H9 (cell line): ENCODE data around the gene GSTO2. TPM values are rescaled to one million over a fixed set of nuclear protein-coding genes. Genes with fewer than 3 reads are reported as not detected.

ENCODE experiments used
- DNase-seq: peaks from one replicate; pipeline ENCODE4 v3.0.0-alpha.2; 2017
- H2AFZ ChIP-seq: one replicate; pipeline ENCODE4 v1.6.1; 2013; ENCODE audit warnings: mild to moderate bottlenecking, low read length, control low read depth, moderate library complexity
- H2AK5ac ChIP-seq: 2 replicates; pipeline ENCODE4 v1.6.1; 2013; ENCODE audit warnings: low read length, control low read depth, mixed read lengths; ENCODE audit not compliant: insufficient read length
- H2BK120ac ChIP-seq: one replicate; pipeline ENCODE4 v1.6.1; 2013; ENCODE audit warnings: low read depth, mild to moderate bottlenecking, low read length, control low read depth, inconsistent platforms; ENCODE audit not compliant: poor library complexity, severe bottlenecking
- H2BK12ac ChIP-seq: 2 replicates; pipeline ENCODE4 v1.6.1; 2013; ENCODE audit warnings: low read length, control low read depth, mixed read lengths, low read depth; ENCODE audit not compliant: insufficient read length
- H2BK15ac ChIP-seq: 2 replicates; pipeline ENCODE4 v1.6.1; 2013; ENCODE audit warnings: low read depth, low read length, control low read depth
- H2BK20ac ChIP-seq: one replicate; pipeline ENCODE4 v1.6.1; 2013; ENCODE audit warnings: low read depth, mild to moderate bottlenecking, low read length, control low read depth, inconsistent platforms; ENCODE audit not compliant: poor library complexity, severe bottlenecking
- H2BK5ac ChIP-seq: 2 replicates; pipeline ENCODE4 v1.6.1; 2013; ENCODE audit warnings: low read length, control low read depth, mixed read lengths; ENCODE audit not compliant: insufficient read length
- H3K14ac ChIP-seq: 2 replicates; pipeline ENCODE4 v1.6.1; 2013; ENCODE audit warnings: low read length, control low read depth; ENCODE audit not compliant: insufficient read depth
- H3K18ac ChIP-seq: 2 replicates; pipeline ENCODE4 v1.6.1; 2013; ENCODE audit warnings: low read depth, mild to moderate bottlenecking, mixed read lengths, low read length, control low read depth; ENCODE audit not compliant: insufficient read length
- H3K23ac ChIP-seq: 2 replicates; pipeline ENCODE4 v1.6.1; 2013; ENCODE audit warnings: low read length, control low read depth, mixed read lengths, low read depth; ENCODE audit not compliant: insufficient read length
- H3K23me2 ChIP-seq: 2 replicates; pipeline ENCODE4 v1.6.1; 2013; ENCODE audit warnings: low read depth, mild to moderate bottlenecking, mixed read lengths, low read length, control low read depth; ENCODE audit not compliant: insufficient read length, poor library complexity, severe bottlenecking
- H3K27ac ChIP-seq: 2 replicates; pipeline ENCODE4 v1.5.1; 2013; ENCODE audit warnings: low read length, control low read depth, mixed read lengths, low read depth; ENCODE audit not compliant: insufficient read length
- H3K27me3 ChIP-seq: 2 replicates; pipeline ENCODE4 v1.6.1; 2013; ENCODE audit warnings: low read length, control low read depth, inconsistent platforms; ENCODE audit not compliant: insufficient read depth
- H3K4ac ChIP-seq: 2 replicates; pipeline ENCODE4 v1.6.1; 2013; ENCODE audit warnings: low read depth, mild to moderate bottlenecking, control low read depth, inconsistent platforms, low read length, moderate library complexity
- H3K4me1 ChIP-seq: 2 replicates; pipeline ENCODE4 v1.6.1; 2013; ENCODE audit warnings: low read length, control low read depth, inconsistent platforms; ENCODE audit not compliant: insufficient read depth
- H3K4me2 ChIP-seq: 2 replicates; pipeline ENCODE4 v1.6.1; 2013; ENCODE audit warnings: low read length, control low read depth, mixed read lengths; ENCODE audit not compliant: insufficient read length, insufficient read depth
- H3K56ac ChIP-seq: 2 replicates; pipeline ENCODE4 v1.6.1; 2013; ENCODE audit warnings: low read depth, mild to moderate bottlenecking, mixed read lengths, low read length, control low read depth; ENCODE audit not compliant: insufficient read length
- H3K79me1 ChIP-seq: 2 replicates; pipeline ENCODE4 v1.6.1; 2013; ENCODE audit warnings: low read depth, mild to moderate bottlenecking, moderate library complexity, low read length, control low read depth, inconsistent platforms; ENCODE audit not compliant: insufficient read depth, poor library complexity, severe bottlenecking
- H3K79me2 ChIP-seq: 2 replicates; pipeline ENCODE4 v1.6.1; 2013; ENCODE audit warnings: low read length, control low read depth, inconsistent platforms; ENCODE audit not compliant: insufficient read depth
- H3K9ac ChIP-seq: 2 replicates; pipeline ENCODE4 v1.6.1; 2013; ENCODE audit warnings: low read length, control low read depth, mixed read lengths; ENCODE audit not compliant: insufficient read length; ENCODE audit errors: extremely low read depth
- H3K9me3 ChIP-seq: one replicate; pipeline ENCODE4 v1.6.1; 2013; ENCODE audit warnings: low read depth, low read length, inconsistent platforms; ENCODE audit not compliant: control insufficient read depth
- H3T11ph ChIP-seq: one replicate; pipeline ENCODE4 v1.6.1; 2013; ENCODE audit warnings: mild to moderate bottlenecking, low read length, control low read depth, inconsistent platforms
- H4K20me1 ChIP-seq: one replicate; pipeline ENCODE4 v1.6.1; 2013; ENCODE audit not compliant: control insufficient read depth, insufficient read length, insufficient read depth
- H4K5ac ChIP-seq: 2 replicates; pipeline ENCODE4 v1.6.1; 2013; ENCODE audit warnings: low read depth, mild to moderate bottlenecking, mixed read lengths, low read length, control low read depth; ENCODE audit not compliant: insufficient read length
- H4K8ac ChIP-seq: replicated peaks from 2 replicates; pipeline ENCODE4 v1.6.1; 2013; ENCODE audit warnings: low read length, control low read depth, mixed read lengths, low read depth; ENCODE audit not compliant: insufficient read length
- H4K91ac ChIP-seq: 2 replicates; pipeline ENCODE4 v1.6.1; 2013; ENCODE audit warnings: low read depth, mild to moderate bottlenecking, moderate library complexity, mixed read lengths, low read length, control low read depth; ENCODE audit not compliant: insufficient read length
- H3K27ac Mint-ChIP-seq, 3 experiments: 2 replicates in 2 of 3; 3 replicates in 1 of 3; pipeline ENCODE4 v1.8.0; 2020 to 2021; ENCODE audit warnings: mixed read lengths in 3 of 3, mild to moderate bottlenecking in 1 of 3, moderate library complexity in 1 of 3
- H3K27me3 Mint-ChIP-seq: 2 replicates; pipeline ENCODE4 v1.8.0; 2021; ENCODE audit warnings: low read depth, mild to moderate bottlenecking, moderate library complexity, mixed read lengths
- H3K36me3 Mint-ChIP-seq, 3 experiments: 2 replicates in 2 of 3; 3 replicates in 1 of 3; pipeline ENCODE4 v1.8.0; 2020 to 2021; ENCODE audit warnings: low read depth in 3 of 3, mixed read lengths in 3 of 3; ENCODE audit not compliant: insufficient read depth in 1 of 3
- H3K4me1 Mint-ChIP-seq, 2 experiments: 2 replicates each; pipeline ENCODE4 v1.8.0; 2020; ENCODE audit warnings: mixed read lengths in 2 of 2
- H3K4me3 Mint-ChIP-seq, 2 experiments: 2 replicates in 1 of 2; 3 replicates in 1 of 2; pipeline ENCODE4 v1.8.0; 2020 to 2021; ENCODE audit warnings: mild to moderate bottlenecking in 2 of 2, mixed read lengths in 2 of 2, moderate library complexity in 1 of 2
- H3K9me3 Mint-ChIP-seq, 2 experiments: 2 replicates in 1 of 2; 3 replicates in 1 of 2; pipeline ENCODE4 v1.8.0; 2020; ENCODE audit warnings: mild to moderate bottlenecking in 2 of 2, mixed read lengths in 2 of 2, moderate library complexity in 1 of 2
- CTCF ChIP-seq: fragments of 200-600 bp; sonication (generic); conservative IDR thresholded peaks from 3 replicates; pipeline ENCODE4 v1.8.0; 2021; ENCODE audit warnings: antibody characterized with exemption, mild to moderate bottlenecking
- total RNA-seq: library from RNA; stranded (reverse); gene quantifications from 2 replicates; pipeline ENCODE4 v1.2.1, GENCODE V29; 2021

The GSTO2 gene
- total RNA-seq, 1 experiment from 2014 or later, result 14.5 TPM

GRCh38 chr10:104345515-104345914 lies 76.5 kb downstream of the GSTO2 start:
- Mint-ChIP-seq H3K4me1 (peaks cover 5 to 7% of the 10 kb centered on the region in 2 experiments; a peak in 2 of 4 replicates), H3K9me3 (no peaks in the 10 kb centered on the region), H3K4me3 (no peak overlapping the region), H3K27ac (no peak overlapping the region), H3K27me3 (no peaks in the 10 kb centered on the region; the same call in 1 of the 2 replicates), H3K36me3 (no peaks in the 10 kb centered on the region)
- Histone ChIP-seq H2BK5ac (no peak overlapping the region), H3K23ac (no peak overlapping the region), H3K27ac (no peak overlapping the region), H2BK12ac (no peak overlapping the region), H3T11ph (no peak overlapping the region), H3K4me1 (peaks cover 8% of the 10 kb centered on the region; the same call in 1 of the 2 replicates), H3K27me3 (no peaks in the 10 kb centered on the region; the same call in 1 of the 2 replicates), H3K9ac (no peak overlapping the region), H4K20me1 (no peaks in the 10 kb centered on the region), H3K14ac (no peak overlapping the region), H3K9me3 (no peaks in the 10 kb centered on the region), H3K79me1 (no peaks in the 10 kb centered on the region), H4K91ac (no peak overlapping the region), H2BK20ac (no peak overlapping the region), H4K8ac (no peak overlapping the region), H3K4me2 (no peak overlapping the region), H2BK120ac (no peak overlapping the region), H3K79me2 (no peaks in the 10 kb centered on the region), H3K56ac (no peak overlapping the region), H2AK5ac (no peak overlapping the region), H3K4ac (no peak overlapping the region), H3K18ac (no peak overlapping the region), H3K23me2 (no peaks in the 10 kb centered on the region), H2AFZ (no peak overlapping the region), H2BK15ac (no peak overlapping the region), H4K5ac (no peak overlapping the region)
- TF ChIP-seq CTCF, result no peak
- no peak for DNase-seq
